ENCODE results near the gene BMPR1A.

BMPR1A gene

DNA sequence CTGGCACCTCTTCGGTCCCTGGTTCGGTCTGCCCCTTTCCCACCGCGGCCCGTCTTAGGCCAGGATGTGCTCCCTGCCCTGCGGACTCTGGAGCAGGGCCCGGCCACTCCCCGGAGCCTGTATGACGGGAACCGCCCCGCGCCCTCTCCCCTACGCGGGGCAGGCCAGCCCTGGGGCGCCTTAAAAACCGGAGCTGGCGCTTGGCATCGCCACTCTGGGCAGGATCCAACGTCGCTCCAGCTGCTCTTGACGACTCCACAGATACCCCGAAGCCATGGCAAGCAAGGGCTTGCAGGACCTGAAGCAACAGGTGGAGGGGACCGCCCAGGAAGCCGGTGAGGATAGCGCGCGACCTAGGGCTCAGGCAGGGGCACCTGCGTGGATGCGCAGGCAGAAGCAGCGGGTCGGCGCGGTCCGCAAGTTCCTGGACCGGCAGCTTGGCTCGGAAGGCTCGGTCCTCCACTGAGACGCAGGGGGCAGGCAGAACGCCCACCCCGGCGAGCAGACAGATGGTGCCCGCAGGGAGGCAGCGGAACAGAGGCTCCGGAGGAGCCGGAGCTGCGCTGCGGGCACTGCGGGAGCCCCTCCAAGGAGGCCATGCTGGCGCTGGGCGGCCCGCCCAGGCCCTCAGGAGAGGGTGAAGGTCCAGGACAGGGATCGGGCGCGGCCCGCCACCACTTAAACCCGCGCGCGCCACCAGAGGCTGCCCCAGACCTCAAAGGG is 212.0 kb downstream of the BMPR1A start, which contains the start of gene ADIRF:
Gene ADIRF, plus strand, starts transcription at position 212 of the 723 bp plus-strand sequence. Its CDS starts 63 bp downstream, at position 275.
- TF ChIP-seq, protein P1, sequence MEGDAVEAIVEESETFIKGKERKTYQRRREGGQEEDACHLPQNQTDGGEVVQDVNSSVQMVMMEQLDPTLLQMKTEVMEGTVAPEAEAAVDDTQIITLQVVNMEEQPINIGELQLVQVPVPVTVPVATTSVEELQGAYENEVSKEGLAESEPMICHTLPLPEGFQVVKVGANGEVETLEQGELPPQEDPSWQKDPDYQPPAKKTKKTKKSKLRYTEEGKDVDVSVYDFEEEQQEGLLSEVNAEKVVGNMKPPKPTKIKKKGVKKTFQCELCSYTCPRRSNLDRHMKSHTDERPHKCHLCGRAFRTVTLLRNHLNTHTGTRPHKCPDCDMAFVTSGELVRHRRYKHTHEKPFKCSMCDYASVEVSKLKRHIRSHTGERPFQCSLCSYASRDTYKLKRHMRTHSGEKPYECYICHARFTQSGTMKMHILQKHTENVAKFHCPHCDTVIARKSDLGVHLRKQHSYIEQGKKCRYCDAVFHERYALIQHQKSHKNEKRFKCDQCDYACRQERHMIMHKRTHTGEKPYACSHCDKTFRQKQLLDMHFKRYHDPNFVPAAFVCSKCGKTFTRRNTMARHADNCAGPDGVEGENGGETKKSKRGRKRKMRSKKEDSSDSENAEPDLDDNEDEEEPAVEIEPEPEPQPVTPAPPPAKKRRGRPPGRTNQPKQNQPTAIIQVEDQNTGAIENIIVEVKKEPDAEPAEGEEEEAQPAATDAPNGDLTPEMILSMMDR (IDR thresholded peaks at IDR 0.05; ENCODE audit: borderline replicate concordance, insufficient read depth, low read depth, low read length) = no peak
- H3K4me3 ChIP-seq (ENCODE audit: low read depth, low read length) = no peak within 1 kb of the TSS

DNA sequence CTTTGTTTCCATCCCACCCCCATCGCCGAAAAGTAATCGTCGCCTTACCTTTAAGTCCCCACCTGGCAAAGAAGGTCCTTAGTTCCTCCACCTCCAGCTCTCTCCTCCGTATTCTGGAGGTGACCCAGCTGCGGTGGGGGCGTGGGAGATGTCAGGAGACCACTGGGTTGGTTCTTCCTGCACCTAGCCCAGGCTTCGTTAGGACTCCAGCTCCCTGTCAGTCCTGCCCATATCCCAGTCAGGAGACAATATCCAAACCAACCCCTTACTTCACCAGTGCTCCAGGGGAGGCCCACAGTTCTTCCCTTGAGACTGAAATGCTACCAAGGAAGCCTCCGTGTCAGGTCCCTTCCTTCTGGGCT is 212.6 kb downstream of the BMPR1A start:
- no peak overlapping the region for H3K4me3 ChIP-seq (ENCODE audit: low read depth, low read length)
- TF ChIP-seq, protein P1 (IDR thresholded peaks at IDR 0.05; ENCODE audit: borderline replicate concordance, insufficient read depth, low read depth, low read length) = no peak

DNA sequence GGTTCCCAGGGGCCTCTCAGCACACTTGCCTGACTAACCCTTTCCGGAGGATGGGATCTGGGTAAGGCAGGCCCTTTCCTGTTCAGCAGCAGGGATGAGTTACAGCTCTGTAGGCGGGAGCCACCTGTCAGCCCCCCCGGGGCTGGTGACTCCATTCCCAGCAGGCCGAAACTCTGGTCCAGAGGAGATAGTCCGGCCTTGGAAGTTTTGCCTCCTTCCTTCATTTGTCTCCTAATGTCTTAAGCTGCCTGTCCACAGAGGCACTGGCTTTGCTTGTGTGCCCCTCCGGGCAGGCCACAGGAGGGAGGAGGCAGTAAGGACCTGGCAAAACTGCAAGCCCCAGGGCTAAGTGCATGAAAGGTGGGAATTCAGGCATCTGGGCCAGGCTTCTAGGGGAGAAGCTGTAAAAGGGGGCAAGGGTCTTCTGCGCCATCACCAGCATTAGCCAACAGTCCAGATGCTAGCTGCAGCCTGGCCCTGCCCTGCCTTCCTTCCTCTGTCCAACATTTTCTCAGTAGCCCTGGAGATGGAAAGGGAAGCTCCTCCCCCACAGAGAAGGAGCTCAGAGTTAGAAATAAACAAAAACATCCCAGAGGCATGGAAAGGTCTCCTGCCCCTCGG is 213.1 kb downstream of the BMPR1A start:
- TF ChIP-seq, protein P1 (IDR thresholded peaks at IDR 0.05; ENCODE audit: borderline replicate concordance, insufficient read depth, low read depth, low read length) = no peak
- no peak overlapping the region for H3K4me3 ChIP-seq (ENCODE audit: low read depth, low read length)

DNA sequence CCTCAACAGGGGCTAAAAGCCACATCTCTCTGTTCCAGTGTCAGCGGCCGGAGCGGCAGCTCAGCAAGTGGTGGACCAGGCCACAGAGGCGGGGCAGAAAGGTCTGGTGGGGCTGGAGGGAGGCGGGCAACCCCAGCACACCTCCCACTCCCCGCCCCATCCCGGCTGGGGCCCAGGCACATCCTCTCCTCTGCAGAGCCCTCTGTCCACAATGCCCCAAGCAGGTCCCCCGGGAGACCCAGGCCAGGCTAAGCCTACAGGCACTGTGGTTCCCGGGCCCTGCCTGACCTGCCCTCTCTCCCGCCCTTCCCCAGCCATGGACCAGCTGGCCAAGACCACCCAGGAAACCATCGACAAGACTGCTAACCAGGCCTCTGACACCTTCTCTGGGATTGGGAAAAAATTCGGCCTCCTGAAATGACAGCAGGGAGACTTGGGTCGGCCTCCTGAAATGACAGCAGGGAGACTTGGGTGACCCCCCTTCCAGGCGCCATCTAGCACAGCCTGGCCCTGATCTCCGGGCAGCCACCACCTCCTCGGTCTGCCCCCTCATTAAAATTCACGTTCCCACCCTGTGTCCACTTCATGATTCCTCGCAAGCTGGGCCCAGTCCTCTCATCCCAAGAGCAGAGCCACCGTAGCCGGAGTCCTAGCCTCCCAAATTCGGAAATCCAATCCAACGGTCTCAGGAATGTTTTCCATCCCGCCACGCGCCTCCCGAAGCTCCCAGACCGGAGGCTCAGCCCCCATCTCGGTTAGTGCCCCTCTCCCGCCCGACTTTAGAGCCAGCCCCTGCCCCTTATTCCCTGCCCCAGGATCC is 214.0 kb downstream of the BMPR1A start:
- peak overlapping the region; percentile 67 for H3K4me3 ChIP-seq (ENCODE audit: low read depth, low read length)
- TF ChIP-seq, protein P1 (IDR thresholded peaks at IDR 0.05; ENCODE audit: borderline replicate concordance, insufficient read depth, low read depth, low read length) = no peak

DNA sequence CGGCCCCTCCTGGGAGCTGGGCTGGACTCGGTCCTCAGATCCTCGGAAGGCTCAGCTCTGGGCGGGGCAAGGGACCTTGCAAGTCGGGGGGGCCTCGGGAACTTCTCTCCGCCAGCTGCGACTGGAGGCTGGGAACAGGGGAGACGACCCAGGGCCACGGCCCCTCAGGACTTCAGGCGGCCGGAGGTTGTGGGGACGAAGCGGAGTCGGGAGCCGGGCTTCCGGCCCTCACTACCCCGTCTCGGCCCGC is 214.5 kb downstream of the BMPR1A start:
- TF ChIP-seq, protein P1 (IDR thresholded peaks at IDR 0.05; ENCODE audit: borderline replicate concordance, insufficient read depth, low read depth, low read length) = no peak
- H3K4me3 ChIP-seq (ENCODE audit: low read depth, low read length) = peak overlapping the region; percentile 67

DNA sequence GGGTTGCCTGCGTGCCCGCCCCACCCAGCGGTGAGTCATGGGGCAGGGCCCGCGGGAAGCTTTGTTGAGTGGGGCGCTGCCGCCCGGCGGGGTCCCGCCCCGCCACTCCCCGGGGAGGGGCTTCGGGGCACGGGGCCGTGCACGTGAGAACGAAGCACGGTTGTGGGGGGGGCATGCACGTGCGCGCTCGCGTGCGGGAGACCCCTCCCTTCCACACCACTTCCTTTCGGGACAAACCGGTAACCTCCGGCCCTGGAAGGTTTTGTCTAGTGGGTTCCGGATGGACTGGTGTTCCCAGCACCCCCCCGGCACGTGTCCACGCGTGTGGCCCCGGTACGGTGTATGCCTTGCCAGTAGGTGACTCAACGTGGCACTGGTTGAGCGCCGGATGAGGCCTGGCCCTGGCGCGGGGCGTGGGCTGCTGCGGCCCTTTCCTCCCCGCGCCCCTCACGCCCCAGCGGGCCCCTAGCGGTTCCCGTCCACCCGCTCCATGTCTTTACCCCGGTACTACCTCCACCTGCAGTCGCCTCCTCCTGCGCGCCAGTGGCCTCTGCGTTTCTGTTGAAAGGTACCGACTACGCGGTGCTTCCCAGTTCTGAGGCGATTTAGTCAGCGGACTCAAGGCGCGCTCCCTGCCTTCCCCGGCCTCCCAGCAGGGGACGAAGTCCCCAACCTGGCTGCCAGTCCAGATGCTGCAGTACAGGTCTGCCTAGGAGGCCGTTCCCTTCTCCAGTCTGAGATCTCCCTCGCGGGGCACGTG is 215.0 kb downstream of the BMPR1A start:
- peak overlapping the region; percentile 67 for H3K4me3 ChIP-seq (ENCODE audit: low read depth, low read length)
- TF ChIP-seq, protein P1 (IDR thresholded peaks at IDR 0.05; ENCODE audit: borderline replicate concordance, insufficient read depth, low read depth, low read length) = peak; percentile 14; the same call in 1 of the 2 replicates
